Muscle of leg (tissue), 16 donors: Measurements from ENCODE around the gene GLB1L. TPM values are rescaled to one million over a fixed set of nuclear protein-coding genes. Genes with fewer than 3 reads are reported as not detected.

Experiments
- DNase-seq: peaks from one replicate; pipeline ENCODE4 v3.0.0; 2013
- H3K27ac ChIP-seq: one replicate; pipeline ENCODE4 v1.5.1; 2013; ENCODE audit warnings: mild to moderate bottlenecking, low read length, control low read depth
- H3K27me3 ChIP-seq: one replicate; pipeline ENCODE4 v1.6.1; 2013; ENCODE audit warnings: low read length; ENCODE audit not compliant: control insufficient read depth, insufficient read depth
- H3K36me3 ChIP-seq: one replicate; pipeline ENCODE4 v1.6.1; 2013; ENCODE audit warnings: low read length; ENCODE audit not compliant: control insufficient read depth, insufficient read depth
- H3K4me1 ChIP-seq: one replicate; pipeline ENCODE4 v1.6.1; 2013; ENCODE audit warnings: low read length; ENCODE audit not compliant: control insufficient read depth, insufficient read depth
- H3K4me3 ChIP-seq: one replicate; pipeline ENCODE4 v1.5.1; 2013; ENCODE audit warnings: low read length, control low read depth
- H3K9me3 ChIP-seq: replicated peaks from 2 replicates; pipeline ENCODE4 v1.6.1; 2013; ENCODE audit warnings: low read depth, low read length; ENCODE audit not compliant: control insufficient read depth
- WGBS: methylation state at CpG from one replicate; pipeline ENCODE4 v1.1.5; 2013; ENCODE audit warnings: missing lambda C conversion rate; ENCODE audit not compliant: insufficient coverage; 5-methylcytosine and 5-hydroxymethylcytosine counted together
- long read RNA-seq, 11 donors: transcript quantifications; one replicate each; lab custom pipeline, GENCODE V29; 2026
- polyA plus RNA-seq, 8 donors: library from polyadenylated mRNA; unstranded; fragments of 120-200 nt; gene quantifications; one replicate each; pipeline versions ENCODE4 v1.2.1 to v1.2.3, GENCODE V29; 2013; ENCODE audit warnings: inconsistent platforms in 1 of 8, low replicate concordance in 1 of 8; ENCODE audit not compliant: insufficient read length in 8 of 8, insufficient read depth in 1 of 8
- total RNA-seq: library from RNA; stranded (reverse); fragments of 120-200 nt; gene quantifications from one replicate; pipeline ENCODE4 v1.2.4, GENCODE V29; 2013

The GLB1L gene
- total RNA-seq (6.6 TPM), polyA plus RNA-seq (1 to 10 TPM; 3.3 to 9.9 (median 5.7) TPM)
- long read RNA-seq, donor 1 = 0 reads
- long read RNA-seq, donor 2 = 0 reads
- long read RNA-seq, donor 3, partial matches to known transcripts = 7 of 7 reads
- long read RNA-seq, donor 3, other reads (novel, unspliced or antisense) = 0 of 7 reads
- long read RNA-seq, donor 4 = 0 reads
- long read RNA-seq, donor 5 = 0 reads
- long read RNA-seq, donor 6, partial matches to known transcripts = 0 of 1 reads
- long read RNA-seq, donor 6, other reads (novel, unspliced or antisense) = 0 of 1 reads
- long read RNA-seq, donor 7 = 0 reads
- long read RNA-seq, donor 8 = 0 reads
- long read RNA-seq, donor 9 = 0 reads
- long read RNA-seq, donor 10 = 0 reads
- long read RNA-seq, donor 11 = 0 reads

DNA sequence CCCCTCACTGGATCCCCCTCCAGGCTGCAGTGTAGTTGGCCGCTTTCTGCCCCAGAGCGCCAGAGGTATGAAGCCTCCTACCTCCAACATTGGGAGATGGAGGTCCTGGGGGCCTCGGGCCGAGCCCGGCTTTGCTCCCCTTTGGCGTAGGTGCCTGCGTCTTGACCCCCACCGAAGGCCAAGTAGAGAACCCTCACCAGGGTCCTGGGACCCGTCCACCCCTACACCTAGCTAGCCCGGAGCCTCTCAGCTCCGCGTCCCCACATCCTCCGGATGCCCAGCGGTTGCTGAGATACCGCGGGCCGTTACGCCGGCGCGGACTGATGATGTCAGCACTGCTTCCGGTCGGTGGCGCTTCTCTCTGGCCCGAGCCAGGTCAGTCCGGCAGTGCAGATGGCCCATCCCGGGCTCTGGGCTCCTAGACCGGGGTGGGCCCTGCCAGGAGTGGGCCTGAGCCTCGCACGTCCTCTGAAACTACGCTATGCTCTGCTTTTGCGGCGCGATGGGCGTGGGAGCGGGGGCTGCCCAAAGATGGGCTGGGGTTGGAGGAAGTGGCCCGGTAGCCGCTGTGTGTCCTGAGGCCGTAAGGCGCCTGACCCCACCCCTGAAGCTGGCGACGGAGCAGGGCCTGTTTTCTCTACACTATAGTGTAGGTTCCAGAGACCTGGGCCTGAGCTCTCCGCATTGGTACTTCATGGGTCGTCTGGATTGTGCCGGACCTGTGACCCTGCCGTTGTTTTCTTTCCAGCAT, at the start of gene GLB1L, which contains the start of gene STK16:
GLB1L (minus strand) TSS at position 297 of the 751 bp plus-strand sequence. CDS start 1,871 bp downstream, outside the sequence.
STK16 (plus strand) TSS at position 332 of the 751 bp plus-strand sequence. CDS start 521 bp downstream, outside the sequence.
- DNase-seq = peak; percentile 97
- no peaks in the 10 kb centered on the region for H3K9me3 ChIP-seq
- H3K36me3 ChIP-seq = peaks cover 22% of the 10 kb centered on the region
- peaks cover 26% of the 10 kb centered on the region for H3K4me1 ChIP-seq
- peak within 1 kb of the TSS; percentile 89 for H3K27ac ChIP-seq
- under 1% methylated on average over 44 of the region's 46 CpGs for WGBS
- H3K27me3 ChIP-seq = no peaks in the 10 kb centered on the region
- H3K4me3 ChIP-seq = peak within 1 kb of the TSS; percentile 90

DNA sequence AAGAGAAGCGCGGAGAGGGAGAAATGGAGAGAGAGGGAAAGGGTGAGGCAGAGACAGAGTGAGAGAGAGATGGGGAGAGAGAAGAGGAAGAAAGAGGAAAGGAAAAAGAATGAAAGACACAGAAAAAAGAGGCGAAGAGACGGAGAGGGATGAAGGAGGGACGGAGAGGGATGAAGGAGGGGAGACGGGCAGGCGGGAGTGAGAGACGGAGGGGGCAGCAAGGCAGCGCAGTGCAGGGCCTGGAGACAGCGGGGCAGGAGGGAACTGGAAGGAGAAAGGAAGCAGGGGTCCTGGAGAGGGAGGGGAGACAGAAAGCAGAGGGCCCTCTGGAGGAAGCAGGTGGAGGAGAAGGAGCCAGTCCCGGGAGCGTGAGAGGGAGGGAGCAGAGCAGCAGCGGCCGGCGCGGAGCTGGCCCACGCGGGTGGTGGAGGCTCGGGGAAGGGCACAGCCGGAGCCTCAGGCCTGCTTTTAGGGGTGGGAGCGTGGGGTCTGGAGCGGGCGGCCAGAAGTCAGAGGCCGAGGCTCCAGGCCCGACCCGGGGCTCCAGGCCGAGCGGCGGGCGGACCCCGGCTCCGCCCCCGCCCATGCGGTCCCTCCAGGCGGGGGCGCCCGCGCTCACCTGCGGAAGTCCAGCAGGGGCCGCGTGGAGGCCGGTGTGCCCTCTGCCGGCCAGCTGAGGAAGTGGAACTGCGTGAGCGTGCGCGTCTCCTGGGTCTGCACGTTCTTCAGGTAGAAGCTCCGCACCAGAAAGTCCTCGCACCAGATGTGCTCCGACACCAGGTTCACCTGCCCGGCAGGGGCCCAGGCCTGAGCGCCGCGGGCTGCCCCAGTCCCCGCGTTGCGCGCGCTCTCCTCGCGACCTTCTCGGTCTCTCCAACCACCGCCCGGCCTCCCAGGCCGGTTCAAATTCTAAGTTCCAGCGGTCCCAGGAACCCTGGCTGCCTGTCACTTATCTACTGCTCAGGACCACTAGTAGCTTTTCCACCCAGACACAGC, 49.4 kb upstream of the GLB1L start:
- Histone ChIP-seq H3K36me3 (no peaks in the 10 kb centered on the region), H3K27ac (peak overlapping the region; percentile 60), H3K27me3 (peaks cover 12% of the 10 kb centered on the region), H3K4me3 (peak overlapping the region; percentile 58), H3K9me3 (no peaks in the 10 kb centered on the region), H3K4me1 (peaks cover 30% of the 10 kb centered on the region)
- DNase-seq = peak; percentile 90
- WGBS = 3% methylated on average over 67 of the region's 67 CpGs

DNA sequence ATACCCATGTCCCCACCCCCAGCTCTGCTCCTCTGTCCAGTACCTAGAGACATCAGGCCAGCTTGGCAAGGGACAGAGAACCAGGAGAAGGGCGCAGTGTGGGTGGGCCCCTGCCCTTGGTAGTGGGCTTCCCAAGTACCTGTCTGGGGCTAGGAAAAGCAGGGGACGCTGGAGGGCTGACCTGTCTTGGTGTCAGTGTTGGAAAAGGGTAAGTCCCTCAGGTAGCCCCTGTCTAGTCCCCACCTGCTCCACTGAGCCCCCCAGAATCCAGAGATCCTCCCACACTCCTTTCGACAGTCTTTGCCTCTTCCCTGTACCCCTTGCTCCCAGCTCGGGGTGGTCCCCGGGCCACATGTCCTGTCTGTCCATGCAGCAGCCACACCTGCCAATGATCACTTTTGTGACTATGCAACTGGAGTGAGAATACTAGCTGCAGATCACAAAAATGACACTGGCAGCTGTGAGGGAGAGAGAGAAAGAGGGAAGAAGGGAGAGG, 48.5 kb upstream of the GLB1L start:
- Histone ChIP-seq H3K4me3 (no peak overlapping the region), H3K27ac (peak overlapping the region; percentile 60), H3K4me1 (peaks cover 36% of the 10 kb centered on the region), H3K9me3 (no peaks in the 10 kb centered on the region), H3K27me3 (peaks cover 3% of the 10 kb centered on the region), H3K36me3 (no peaks in the 10 kb centered on the region)
- DNase-seq = peak; percentile 44
- WGBS = 45% methylated on average over 2 of the region's 5 CpGs

DNA sequence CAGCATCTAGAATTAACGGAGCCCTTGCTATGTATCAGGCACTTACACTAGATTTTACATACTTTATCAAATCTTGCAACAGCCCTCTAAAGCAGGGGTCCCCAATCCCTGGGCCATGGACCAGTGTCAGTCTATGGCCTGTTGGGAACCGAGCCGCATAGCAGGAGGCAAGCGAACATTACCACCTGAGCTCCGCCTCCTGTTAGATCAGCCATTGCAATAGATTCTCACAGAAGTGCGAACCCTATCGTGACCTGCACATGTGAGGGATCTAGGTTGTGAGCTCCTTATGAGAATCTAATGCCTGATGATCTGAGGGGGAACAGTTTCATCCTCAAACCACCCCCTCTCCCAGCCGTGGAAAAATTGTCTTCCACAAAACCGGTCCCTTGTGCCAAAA, 47.4 kb upstream of the GLB1L start:
- no peak overlapping the region for H3K27ac ChIP-seq
- H3K36me3 ChIP-seq = no peaks in the 10 kb centered on the region
- no peak for DNase-seq
- H3K9me3 ChIP-seq = no peaks in the 10 kb centered on the region
- peaks cover 35% of the 10 kb centered on the region for H3K4me1 ChIP-seq
- WGBS = no CpG with 5 or more reads among the region's 9 CpGs
- H3K27me3 ChIP-seq = no peaks in the 10 kb centered on the region
- no peak overlapping the region for H3K4me3 ChIP-seq

GRCh38 chr2:219291910-219292490, 46.8 kb upstream of the GLB1L start:
- no peak overlapping the region for H3K27ac ChIP-seq
- H3K4me1 ChIP-seq = peaks cover 39% of the 10 kb centered on the region
- 59% methylated on average over 3 of the region's 4 CpGs for WGBS
- no peaks in the 10 kb centered on the region for H3K9me3 ChIP-seq
- no peaks in the 10 kb centered on the region for H3K27me3 ChIP-seq
- peaks cover under 1% of the 10 kb centered on the region for H3K36me3 ChIP-seq
- DNase-seq = no peak
- H3K4me3 ChIP-seq = no peak overlapping the region

- WGBS = 33% methylated on average over 1 of the region's 7 CpGs
- no peak overlapping the region for H3K4me3 ChIP-seq
- H3K27ac ChIP-seq = no peak overlapping the region
- no peak for DNase-seq
- no peaks in the 10 kb centered on the region for H3K27me3 ChIP-seq
- peaks cover 7% of the 10 kb centered on the region for H3K36me3 ChIP-seq
- no peaks in the 10 kb centered on the region for H3K9me3 ChIP-seq
- H3K4me1 ChIP-seq = peaks cover 45% of the 10 kb centered on the region
Measured at GRCh38 chr2:219291394-219291793, 46.1 kb upstream of the GLB1L start.

- H3K27me3 ChIP-seq = no peaks in the 10 kb centered on the region
- WGBS = 66% methylated on average over 10 of the region's 16 CpGs
- H3K27ac ChIP-seq = peak overlapping the region; percentile 90
- no peaks in the 10 kb centered on the region for H3K9me3 ChIP-seq
- DNase-seq = no peak
- no peak overlapping the region for H3K4me3 ChIP-seq
- peaks cover 9% of the 10 kb centered on the region for H3K36me3 ChIP-seq
- H3K4me1 ChIP-seq = peaks cover 52% of the 10 kb centered on the region
Measured at GRCh38 chr2:219290381-219291171, 45.3 kb upstream of the GLB1L start.

DNA sequence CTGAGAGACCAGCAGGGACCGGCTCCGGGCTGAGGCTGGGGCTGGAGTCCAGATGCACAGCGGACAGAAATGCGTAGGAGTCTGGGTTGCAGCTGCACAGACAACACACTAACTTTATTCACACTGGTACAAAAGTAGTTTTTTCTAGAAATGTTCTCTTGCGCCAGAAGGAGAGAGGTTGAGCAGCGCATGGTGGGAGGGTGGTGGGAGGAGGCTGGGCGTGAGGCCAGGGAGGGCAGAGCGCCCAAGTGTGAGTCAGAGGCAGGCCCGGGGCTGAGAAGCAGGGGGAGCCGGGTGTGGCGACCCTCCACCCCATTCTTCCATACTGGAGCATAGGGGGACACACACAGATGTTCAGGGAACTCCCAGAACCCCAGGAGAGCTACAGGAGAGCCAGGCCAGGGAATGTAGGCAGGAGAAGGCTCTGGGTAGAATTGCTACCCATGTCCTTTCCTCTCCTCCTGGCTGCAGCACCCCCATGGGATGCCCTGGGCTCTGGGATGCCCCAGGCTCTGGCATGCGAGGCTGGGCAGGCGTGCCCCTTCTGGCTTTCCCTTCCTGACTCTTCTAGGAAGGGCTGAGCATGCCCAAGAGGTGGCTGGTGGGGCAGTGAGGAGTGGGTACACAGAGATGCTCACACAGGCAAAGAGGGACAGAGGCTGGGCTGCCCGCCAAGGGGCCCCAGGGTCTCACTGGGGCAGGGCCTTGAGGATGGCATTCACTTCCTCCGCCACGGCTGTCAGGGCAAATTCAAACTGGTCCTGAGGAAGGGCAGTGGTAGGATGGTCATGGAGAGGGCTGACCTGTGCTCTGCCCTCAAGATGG, 44.5 kb upstream of the GLB1L start:
- Histone ChIP-seq H3K9me3 (no peaks in the 10 kb centered on the region), H3K4me1 (peaks cover 54% of the 10 kb centered on the region), H3K27ac (peak overlapping the region; percentile 90), H3K36me3 (peaks cover 18% of the 10 kb centered on the region), H3K27me3 (no peaks in the 10 kb centered on the region), H3K4me3 (no peak overlapping the region)
- peak; percentile 96 for DNase-seq
- WGBS = 60% methylated on average over 5 of the region's 16 CpGs
